WTC11 (cell line): ENCODE data around the gene USP2.

ENCODE experiments used
- ERG ChIP-seq: fragments of 250-450 bp; sonication (Bioruptor Pico); IDR thresholded peaks from 2 replicates; pipeline ENCODE4 v1.8.0; 2021; ENCODE audit warnings: mild to moderate bottlenecking
- ETV6 ChIP-seq: sonication (generic); formaldehyde crosslinking; IDR thresholded peaks from 2 replicates; pipeline ENCODE4 v1.8.1; 2022; ENCODE audit warnings: mild to moderate bottlenecking, missing genetic modification reagents
- KAT7 ChIP-seq: sonication (generic); formaldehyde crosslinking; IDR thresholded peaks from 2 replicates; pipeline ENCODE4 v1.8.1; 2023; ENCODE audit warnings: missing genetic modification reagents, mild to moderate bottlenecking, borderline replicate concordance
- ZBTB21 ChIP-seq: sonication (generic); formaldehyde crosslinking; IDR thresholded peaks from 2 replicates; pipeline ENCODE4 v1.8.1; 2023; ENCODE audit warnings: mild to moderate bottlenecking, missing genetic modification reagents, borderline replicate concordance

GRCh38 chr11:119380827-119381180, 686 bp downstream of the USP2 start:
- TF ChIP-seq ERG (CRISPR knock-in tag) (no peak), ETV6 (no peak; the same call in 1 of the 2 replicates), KAT7 (CRISPR knock-in tag) (no peak), ZBTB21 (CRISPR knock-in tag) (no peak)
